ENCODE results near the gene TAS2R40.
A peak's percentile ranks its signal among the peaks of the same experiment; 100 is the strongest.

TAS2R40 gene

DNA sequence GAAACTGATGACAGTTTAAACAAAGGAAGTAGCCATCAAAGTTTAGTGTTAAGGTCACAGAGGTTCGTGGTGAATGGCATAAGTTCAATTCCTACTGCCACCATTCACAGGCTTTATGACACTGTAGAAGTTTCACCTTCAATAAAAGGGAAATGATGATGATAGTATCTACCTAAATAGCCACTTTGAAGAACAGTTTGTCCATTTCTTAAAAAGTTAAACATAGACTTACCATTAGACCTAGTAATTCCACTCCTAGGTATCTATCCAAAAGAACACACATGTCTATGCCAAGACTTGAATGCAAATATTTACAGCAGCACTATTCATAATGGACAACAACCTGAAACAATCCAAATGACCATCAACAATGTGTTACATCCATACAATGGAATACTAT lies 22.5 kb downstream of the TAS2R40 start:
- no peak for TF ChIP-seq TAF1 (IDR thresholded peaks at IDR 0.05; ENCODE audit: low read depth, low read length)
- no peak for TF ChIP-seq PAX5 (IDR thresholded peaks at IDR 0.05; ENCODE audit: insufficient read depth, low read length, severe bottlenecking)
- no peak for TF ChIP-seq POU2F2 (IDR thresholded peaks at IDR 0.05; ENCODE audit: low read depth, low read length)
- no peak for TF ChIP-seq POLR2A (IDR thresholded peaks at IDR 0.05; ENCODE audit: low read depth, low read length)
- no peak for TF ChIP-seq SPI1 (IDR thresholded peaks at IDR 0.05; ENCODE audit: low read depth, low read length)
- no peak for TF ChIP-seq POLR2AphosphoS5 (IDR thresholded peaks at IDR 0.05; ENCODE audit: low read depth, low read length)
- DNase-seq (ENCODE audit: insufficient read length, low spot score) (no peak), FAIRE-seq (no peak)

DNA sequence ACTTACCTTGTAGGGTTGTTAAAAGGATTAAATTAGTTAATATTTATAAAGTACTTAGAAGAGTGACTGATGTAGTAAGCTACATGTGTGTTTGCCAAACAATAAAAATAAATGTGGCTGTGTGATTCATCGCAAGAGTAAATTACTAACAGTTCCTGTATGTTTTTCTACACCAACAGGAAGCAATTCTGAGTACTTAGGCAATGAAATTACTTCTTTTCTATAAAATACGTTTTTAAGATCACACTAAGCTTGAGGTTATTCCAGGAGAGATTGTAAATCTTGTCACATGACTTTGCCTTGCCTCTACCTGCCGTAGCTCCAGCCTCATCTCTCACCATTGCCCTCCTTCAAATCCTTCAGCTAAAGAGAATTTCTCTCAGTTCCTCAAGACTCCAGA lies 23.3 kb downstream of the TAS2R40 start:
- TF ChIP-seq POLR2A (IDR thresholded peaks at IDR 0.05; ENCODE audit: low read depth, low read length) = no peak
- TF ChIP-seq POU2F2 (IDR thresholded peaks at IDR 0.05; ENCODE audit: low read depth, low read length) = no peak
- TF ChIP-seq PAX5 (IDR thresholded peaks at IDR 0.05; ENCODE audit: insufficient read depth, low read length, severe bottlenecking) = no peak
- TF ChIP-seq SPI1 (IDR thresholded peaks at IDR 0.05; ENCODE audit: low read depth, low read length) = no peak
- no peak for TF ChIP-seq POLR2AphosphoS5 (IDR thresholded peaks at IDR 0.05; ENCODE audit: low read depth, low read length)
- TF ChIP-seq TAF1 (IDR thresholded peaks at IDR 0.05; ENCODE audit: low read depth, low read length) = no peak
- DNase-seq (ENCODE audit: insufficient read length, low spot score) (no peak), FAIRE-seq (no peak)

DNA sequence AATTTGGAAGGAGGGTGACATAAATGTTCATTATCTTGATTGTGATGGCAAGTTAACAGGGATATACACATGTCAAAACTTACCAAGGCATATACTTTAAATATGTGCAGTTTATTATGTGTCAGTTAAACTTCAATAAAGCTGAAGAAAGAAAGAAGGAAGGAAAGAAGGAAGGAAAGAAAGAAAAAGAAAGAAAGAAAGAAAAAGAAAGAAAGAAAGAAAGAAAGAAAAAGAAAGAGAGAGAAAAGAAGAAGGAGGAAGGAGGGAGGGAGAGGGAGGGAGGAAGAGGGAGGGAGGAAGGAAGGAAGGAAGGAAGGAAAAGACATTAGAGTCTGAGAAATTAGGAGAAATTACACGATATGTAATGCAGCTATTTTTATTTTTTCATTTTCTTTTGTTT lies 25.5 kb downstream of the TAS2R40 start:
- no peak for DNase-seq (ENCODE audit: insufficient read length, low spot score)
- FAIRE-seq = no peak
- no peak for TF ChIP-seq SPI1 (IDR thresholded peaks at IDR 0.05; ENCODE audit: low read depth, low read length)
- TF ChIP-seq POLR2A (IDR thresholded peaks at IDR 0.05; ENCODE audit: low read depth, low read length) = no peak
- TF ChIP-seq POU2F2 (IDR thresholded peaks at IDR 0.05; ENCODE audit: low read depth, low read length) = no peak
- TF ChIP-seq POLR2AphosphoS5 (IDR thresholded peaks at IDR 0.05; ENCODE audit: low read depth, low read length) = no peak
- TF ChIP-seq PAX5 (IDR thresholded peaks at IDR 0.05; ENCODE audit: insufficient read depth, low read length, severe bottlenecking) = no peak

DNA sequence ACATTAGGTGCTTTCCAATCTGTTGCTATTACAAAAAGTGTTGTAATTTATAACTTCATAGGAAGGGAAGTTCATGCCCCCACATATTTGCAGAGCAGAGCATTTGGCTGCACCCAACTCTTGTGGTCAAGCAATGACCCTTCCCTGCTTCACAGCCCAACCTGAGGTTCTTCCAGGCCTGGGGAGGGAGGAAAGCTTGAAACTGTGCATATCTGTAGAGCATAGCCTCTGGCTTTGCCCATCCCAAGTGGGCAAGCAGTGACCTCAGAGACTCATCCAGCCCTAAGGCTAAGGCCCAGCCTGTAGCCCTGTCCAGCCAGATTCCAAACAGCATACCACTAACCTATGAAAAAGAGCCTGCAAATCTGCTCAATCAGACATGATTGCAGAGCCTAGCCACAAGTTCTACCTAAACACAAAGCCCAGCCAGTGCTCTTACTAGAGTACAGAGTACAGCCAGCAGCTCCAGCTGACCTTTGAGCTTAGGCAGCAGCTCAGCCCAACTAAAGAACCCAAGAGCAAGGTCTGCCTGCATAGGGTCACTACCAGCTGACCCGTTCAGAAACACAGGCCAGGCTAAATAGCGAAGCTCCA lies 27.0 kb downstream of the TAS2R40 start:
- FAIRE-seq (no peak), DNase-seq (ENCODE audit: insufficient read length, low spot score) (no peak)
- TF ChIP-seq POLR2A (IDR thresholded peaks at IDR 0.05; ENCODE audit: low read depth, low read length) (no peak), POU2F2 (IDR thresholded peaks at IDR 0.05; ENCODE audit: low read depth, low read length) (no peak), TAF1 (IDR thresholded peaks at IDR 0.05; ENCODE audit: low read depth, low read length) (no peak), POLR2AphosphoS5 (IDR thresholded peaks at IDR 0.05; ENCODE audit: low read depth, low read length) (no peak), SPI1 (IDR thresholded peaks at IDR 0.05; ENCODE audit: low read depth, low read length) (no peak), PAX5 (IDR thresholded peaks at IDR 0.05; ENCODE audit: insufficient read depth, low read length, severe bottlenecking) (no peak)

DNA sequence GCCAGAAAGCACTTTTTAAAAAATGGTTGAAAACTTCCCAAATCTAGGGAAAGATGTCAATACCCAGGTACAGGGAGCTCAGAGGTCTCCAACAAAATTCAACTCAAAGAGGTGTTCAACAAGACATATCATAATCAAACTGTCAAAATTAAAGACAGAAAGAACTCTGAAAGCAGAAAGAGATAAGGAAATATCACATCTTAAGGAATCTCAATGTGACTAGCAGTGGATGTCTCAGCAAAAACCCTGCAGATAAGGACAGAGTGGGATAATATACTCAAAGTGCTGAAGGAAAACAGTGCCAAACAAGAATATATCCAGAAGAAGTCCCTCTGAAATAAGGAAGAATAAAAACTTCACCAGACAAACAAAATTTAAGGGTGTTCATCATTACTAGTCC lies 28.4 kb downstream of the TAS2R40 start:
- no peak for TF ChIP-seq POU2F2 (IDR thresholded peaks at IDR 0.05; ENCODE audit: low read depth, low read length)
- no peak for TF ChIP-seq POLR2AphosphoS5 (IDR thresholded peaks at IDR 0.05; ENCODE audit: low read depth, low read length)
- no peak for TF ChIP-seq POLR2A (IDR thresholded peaks at IDR 0.05; ENCODE audit: low read depth, low read length)
- no peak for TF ChIP-seq TAF1 (IDR thresholded peaks at IDR 0.05; ENCODE audit: low read depth, low read length)
- TF ChIP-seq SPI1 (IDR thresholded peaks at IDR 0.05; ENCODE audit: low read depth, low read length) = no peak
- TF ChIP-seq PAX5 (IDR thresholded peaks at IDR 0.05; ENCODE audit: insufficient read depth, low read length, severe bottlenecking) = no peak
- FAIRE-seq = no peak
- no peak for DNase-seq (ENCODE audit: insufficient read length, low spot score)

DNA sequence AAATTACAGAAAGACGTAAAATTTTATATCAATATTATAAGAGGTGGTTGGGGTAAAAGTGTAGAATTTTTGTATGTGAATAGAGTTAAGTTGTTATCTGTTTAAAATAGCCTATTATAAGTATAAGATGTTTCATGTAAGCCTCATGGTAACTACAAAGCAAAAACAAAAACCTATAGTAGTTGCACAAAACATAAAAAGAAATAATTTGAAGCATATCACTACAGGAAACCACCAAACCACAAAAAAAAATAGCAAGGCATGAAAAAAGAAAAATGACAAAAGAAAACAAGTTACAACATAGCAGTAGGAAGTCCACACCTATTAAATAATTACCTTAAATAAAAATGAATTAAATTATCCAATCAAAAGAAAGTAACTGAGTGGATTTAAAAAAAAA lies 29.0 kb downstream of the TAS2R40 start:
- no peak for DNase-seq (ENCODE audit: insufficient read length, low spot score)
- TF ChIP-seq POLR2A (IDR thresholded peaks at IDR 0.05; ENCODE audit: low read depth, low read length) (no peak), PAX5 (IDR thresholded peaks at IDR 0.05; ENCODE audit: insufficient read depth, low read length, severe bottlenecking) (no peak), SPI1 (IDR thresholded peaks at IDR 0.05; ENCODE audit: low read depth, low read length) (no peak), TAF1 (IDR thresholded peaks at IDR 0.05; ENCODE audit: low read depth, low read length) (no peak), POLR2AphosphoS5 (IDR thresholded peaks at IDR 0.05; ENCODE audit: low read depth, low read length) (no peak), POU2F2 (IDR thresholded peaks at IDR 0.05; ENCODE audit: low read depth, low read length) (no peak)
- no peak for FAIRE-seq

DNA sequence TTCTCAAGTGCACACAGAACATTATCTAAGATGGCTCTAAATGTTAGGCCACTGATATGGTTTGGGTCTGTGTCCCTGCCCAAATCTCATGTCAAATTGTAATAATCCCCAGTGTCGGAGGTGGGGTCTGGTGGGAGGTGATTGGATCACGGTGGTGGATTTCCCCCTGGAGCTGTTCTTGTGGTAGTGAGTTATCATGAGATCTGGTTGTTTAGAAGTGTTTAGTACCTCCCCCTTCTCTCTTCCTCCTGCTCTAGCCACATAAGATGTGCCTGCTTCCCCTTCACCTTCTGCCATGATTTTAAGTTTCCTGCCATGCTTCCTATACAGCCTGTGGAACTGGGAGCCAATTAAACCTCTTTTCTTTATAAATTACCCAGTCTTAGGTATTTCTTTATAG lies 30.2 kb downstream of the TAS2R40 start:
- DNase-seq (ENCODE audit: insufficient read length, low spot score) = no peak
- FAIRE-seq = no peak
- TF ChIP-seq POLR2AphosphoS5 (IDR thresholded peaks at IDR 0.05; ENCODE audit: low read depth, low read length) (no peak), TAF1 (IDR thresholded peaks at IDR 0.05; ENCODE audit: low read depth, low read length) (no peak), PAX5 (IDR thresholded peaks at IDR 0.05; ENCODE audit: insufficient read depth, low read length, severe bottlenecking) (no peak), POU2F2 (IDR thresholded peaks at IDR 0.05; ENCODE audit: low read depth, low read length) (no peak), POLR2A (IDR thresholded peaks at IDR 0.05; ENCODE audit: low read depth, low read length) (no peak), SPI1 (IDR thresholded peaks at IDR 0.05; ENCODE audit: low read depth, low read length) (no peak)

DNA sequence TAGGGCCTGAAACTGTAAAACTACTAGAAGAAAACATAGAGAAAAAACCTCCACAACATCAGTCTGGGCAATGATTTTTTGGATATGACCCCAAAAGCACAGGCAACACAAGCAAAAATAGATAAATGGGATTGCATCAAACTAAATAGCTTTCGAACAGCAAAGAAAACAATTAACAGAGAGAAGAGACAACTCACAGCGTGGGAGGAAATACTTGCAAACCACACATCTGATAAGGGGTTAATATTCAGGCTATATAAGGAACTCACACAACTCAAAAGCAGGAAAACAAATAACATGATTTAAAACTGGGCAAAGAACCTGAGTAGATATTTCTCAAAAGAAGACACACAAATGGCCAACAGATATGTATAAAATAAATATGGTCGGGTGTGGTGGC lies 33.7 kb downstream of the TAS2R40 start:
- FAIRE-seq = no peak

DNA sequence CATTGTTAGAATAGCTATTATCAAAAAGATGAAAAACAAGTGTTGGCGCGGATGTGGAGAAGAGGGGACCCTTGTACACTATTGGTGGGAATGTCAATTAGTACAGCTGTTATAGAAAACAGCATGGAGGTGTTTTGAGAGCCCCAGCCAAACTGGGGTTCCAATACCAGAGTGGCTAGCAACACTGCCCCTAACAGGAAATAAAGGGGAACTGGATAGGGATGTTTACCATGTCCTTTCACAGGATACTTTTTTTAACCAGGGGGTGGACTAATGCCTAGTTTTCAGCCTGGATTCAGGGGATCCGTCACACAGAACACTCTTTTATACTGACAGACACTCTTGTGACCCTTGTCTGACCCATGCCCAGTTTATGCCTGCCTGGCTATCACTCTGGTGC lies 34.5 kb downstream of the TAS2R40 start:
- TF ChIP-seq SPI1 (IDR thresholded peaks at IDR 0.05; ENCODE audit: low read depth, low read length) (peak; percentile 43), TAF1 (IDR thresholded peaks at IDR 0.05; ENCODE audit: low read depth, low read length) (no peak)
- DNase-seq (ENCODE audit: insufficient read length, low spot score) (no peak), FAIRE-seq (no peak)

More for the DNA sequence above, 33.7 kb downstream of the TAS2R40 start:
- TF ChIP-seq POU2F2 (IDR thresholded peaks at IDR 0.05; ENCODE audit: low read depth, low read length) (no peak), POLR2AphosphoS5 (IDR thresholded peaks at IDR 0.05; ENCODE audit: low read depth, low read length) (no peak), SPI1 (IDR thresholded peaks at IDR 0.05; ENCODE audit: low read depth, low read length) (no peak), TAF1 (IDR thresholded peaks at IDR 0.05; ENCODE audit: low read depth, low read length) (no peak), PAX5 (IDR thresholded peaks at IDR 0.05; ENCODE audit: insufficient read depth, low read length, severe bottlenecking) (no peak), POLR2A (IDR thresholded peaks at IDR 0.05; ENCODE audit: low read depth, low read length) (no peak)
- no peak for DNase-seq (ENCODE audit: insufficient read length, low spot score)

DNA sequence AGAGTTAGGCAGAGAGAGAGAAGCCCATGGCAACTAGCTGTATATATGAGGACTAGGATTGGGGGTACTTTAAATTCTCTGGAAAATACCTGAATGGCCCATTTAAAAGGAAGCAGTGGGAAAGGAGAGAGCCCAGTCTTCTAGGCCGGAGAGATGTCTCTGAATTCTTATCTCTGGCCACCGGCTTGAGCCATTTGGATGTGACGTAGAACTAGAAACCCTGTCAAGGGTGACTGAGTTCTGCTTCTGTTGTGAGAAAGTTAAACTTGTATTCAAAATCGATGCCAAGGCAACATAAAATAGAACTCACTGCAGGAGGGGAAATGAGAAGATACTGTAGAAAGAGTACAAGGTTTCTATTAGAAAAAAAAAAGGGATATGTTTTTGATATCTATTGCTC lies 35.1 kb downstream of the TAS2R40 start:
- DNase-seq (ENCODE audit: insufficient read length, low spot score) (no peak), FAIRE-seq (peak; percentile 69)
- peak; percentile 53; the same call in 1 of the 2 replicates for TF ChIP-seq SPI1 (IDR thresholded peaks at IDR 0.05; ENCODE audit: low read depth, low read length)
- TF ChIP-seq POU2F2 (IDR thresholded peaks at IDR 0.05; ENCODE audit: low read depth, low read length) = no peak
- peak; percentile 75 for TF ChIP-seq PAX5 (IDR thresholded peaks at IDR 0.05; ENCODE audit: insufficient read depth, low read length, severe bottlenecking)
- no peak for TF ChIP-seq TAF1 (IDR thresholded peaks at IDR 0.05; ENCODE audit: low read depth, low read length)
- no peak for TF ChIP-seq POLR2A (IDR thresholded peaks at IDR 0.05; ENCODE audit: low read depth, low read length)
- TF ChIP-seq POLR2AphosphoS5 (IDR thresholded peaks at IDR 0.05; ENCODE audit: low read depth, low read length) = no peak
